Gastrocnemius medialis (tissue), 4 donors: ENCODE results near the gene TTLL3.

Experiments
- POLR2A ChIP-seq, 2 donors: fragments of 450-650 bp; IDR thresholded peaks; one replicate each; pipeline ENCODE4 v1.6.1; 2017; ENCODE audit warnings: antibody characterized with exemption in 2 of 2, mild to moderate bottlenecking in 2 of 2, moderate library complexity in 2 of 2
- TF ChIP-seq, protein P1 (sequence below), 5 experiments: fragments of 450-650 bp in 3 of 5; fragments of 200-600 bp in 2 of 5; sonication (generic) in 2 of 5; IDR thresholded peaks in 4 of 5; conservative IDR thresholded peaks in 1 of 5; 1 replicate in 4 of 5; 2 replicates in 1 of 5; pipeline ENCODE4 v1.5.1; 2016 to 2019; ENCODE audit warnings: antibody characterized with exemption in 5 of 5, mild to moderate bottlenecking in 3 of 5, moderate library complexity in 3 of 5

GRCh38 chr3:9781978-9782603 lies 28.0 kb upstream of the TTLL3 start:
- TF ChIP-seq POLR2A (IDR thresholded peaks at IDR 0.05), result no peak
- TF ChIP-seq, protein P1, sequence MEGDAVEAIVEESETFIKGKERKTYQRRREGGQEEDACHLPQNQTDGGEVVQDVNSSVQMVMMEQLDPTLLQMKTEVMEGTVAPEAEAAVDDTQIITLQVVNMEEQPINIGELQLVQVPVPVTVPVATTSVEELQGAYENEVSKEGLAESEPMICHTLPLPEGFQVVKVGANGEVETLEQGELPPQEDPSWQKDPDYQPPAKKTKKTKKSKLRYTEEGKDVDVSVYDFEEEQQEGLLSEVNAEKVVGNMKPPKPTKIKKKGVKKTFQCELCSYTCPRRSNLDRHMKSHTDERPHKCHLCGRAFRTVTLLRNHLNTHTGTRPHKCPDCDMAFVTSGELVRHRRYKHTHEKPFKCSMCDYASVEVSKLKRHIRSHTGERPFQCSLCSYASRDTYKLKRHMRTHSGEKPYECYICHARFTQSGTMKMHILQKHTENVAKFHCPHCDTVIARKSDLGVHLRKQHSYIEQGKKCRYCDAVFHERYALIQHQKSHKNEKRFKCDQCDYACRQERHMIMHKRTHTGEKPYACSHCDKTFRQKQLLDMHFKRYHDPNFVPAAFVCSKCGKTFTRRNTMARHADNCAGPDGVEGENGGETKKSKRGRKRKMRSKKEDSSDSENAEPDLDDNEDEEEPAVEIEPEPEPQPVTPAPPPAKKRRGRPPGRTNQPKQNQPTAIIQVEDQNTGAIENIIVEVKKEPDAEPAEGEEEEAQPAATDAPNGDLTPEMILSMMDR (IDR thresholded peaks at IDR 0.05 in 4 of 5, conservative IDR thresholded peaks at IDR 0.05 in 1 of 5), result no peak
